CD14-positive monocyte (primary cell): ENCODE results near the gene MKI67. TPM values are rescaled to one million over a fixed set of nuclear protein-coding genes. Genes with fewer than 3 reads are reported as not detected.
A peak's percentile ranks its signal among the peaks of the same experiment; 100 is the strongest.

ENCODE experiments used
- DNase-seq, 3 donors: peaks; one replicate each; pipeline ENCODE4 v3.0.0-alpha.2; 2011 to 2022
- H2AFZ ChIP-seq: 2 replicates; pipeline ENCODE4 v1.6.0; 2012; ENCODE audit warnings: mild to moderate bottlenecking, low read depth, low read length, inconsistent platforms; ENCODE audit not compliant: insufficient read depth, poor library complexity, severe bottlenecking
- H3K27ac ChIP-seq, 2 donors: 1 replicate in 1 of 2; 2 replicates in 1 of 2; pipeline ENCODE4 v1.5.1; 2012 to 2013; ENCODE audit warnings: low read length in 2 of 2, control low read depth in 1 of 2, inconsistent platforms in 1 of 2, low read depth in 1 of 2, mild to moderate bottlenecking in 1 of 2
- H3K27me3 ChIP-seq, 2 donors: one replicate each; pipeline versions ENCODE4 v1.6.0 to v1.6.1; 2011 to 2013; ENCODE audit warnings: low read length in 2 of 2; ENCODE audit not compliant: control insufficient read depth in 2 of 2, insufficient read depth in 2 of 2
- H3K36me3 ChIP-seq, 2 donors: replicated peaks in 1 of 2; 1 replicate in 1 of 2; 2 replicates in 1 of 2; pipeline versions ENCODE4 v1.5.1 to v1.6.1; 2012 to 2013; ENCODE audit warnings: low read length in 2 of 2, control low read depth in 1 of 2, inconsistent platforms in 1 of 2, mild to moderate bottlenecking in 1 of 2; ENCODE audit not compliant: insufficient read depth in 2 of 2, control insufficient read depth in 1 of 2
- H3K4me1 ChIP-seq, 2 donors: 1 replicate in 1 of 2; 2 replicates in 1 of 2; pipeline versions ENCODE4 v1.5.1 to v1.6.1; 2012 to 2013; ENCODE audit warnings: low read length in 2 of 2, control low read depth in 1 of 2, inconsistent platforms in 1 of 2, mild to moderate bottlenecking in 1 of 2, moderate library complexity in 1 of 2; ENCODE audit not compliant: insufficient read depth in 2 of 2, control insufficient read depth in 1 of 2
- H3K4me2 ChIP-seq: replicated peaks from 2 replicates; pipeline ENCODE3; 2012; ENCODE audit warnings: low read length, moderate library complexity, mild to moderate bottlenecking; ENCODE audit not compliant: poor library complexity, severe bottlenecking; ENCODE audit errors: extremely low read depth
- H3K4me3 ChIP-seq, 3 experiments: fragments of 200-600 bp in 1 of 3; sonication (generic) in 1 of 3; replicated peaks in 1 of 3; 1 replicate in 2 of 3; 2 replicates in 1 of 3; pipeline ENCODE4 v1.5.1; 2011 to 2013; ENCODE audit warnings: low read length in 3 of 3, mild to moderate bottlenecking in 3 of 3, control low read depth in 2 of 3, low read depth in 2 of 3, inconsistent platforms in 1 of 3, moderate library complexity in 1 of 3
- H3K79me2 ChIP-seq: 2 replicates; pipeline ENCODE4 v1.6.0; 2012; ENCODE audit warnings: mild to moderate bottlenecking, control low read depth, inconsistent platforms, low read length, moderate library complexity; ENCODE audit not compliant: insufficient read depth
- H3K9ac ChIP-seq: 2 replicates; pipeline ENCODE4 v1.6.0; 2017; ENCODE audit warnings: low read length, mild to moderate bottlenecking; ENCODE audit not compliant: insufficient read depth, poor library complexity, severe bottlenecking
- H3K9me3 ChIP-seq, 2 donors: replicated peaks in 1 of 2; 1 replicate in 1 of 2; 2 replicates in 1 of 2; pipeline versions ENCODE4 v1.5.1 to v1.6.1; 2012 to 2013; ENCODE audit warnings: low read length in 2 of 2, control low read depth in 1 of 2; ENCODE audit not compliant: control insufficient read depth in 1 of 2, insufficient read depth in 1 of 2
- H4K20me1 ChIP-seq: 2 replicates; pipeline ENCODE4 v1.6.0; 2012; ENCODE audit warnings: mild to moderate bottlenecking, low read length, control low read depth, moderate library complexity; ENCODE audit not compliant: insufficient read depth
- H3K27ac Mint-ChIP-seq, 7 donors: one replicate each; pipeline ENCODE4 v1.8.0; 2020; ENCODE audit warnings: mild to moderate bottlenecking in 7 of 7, mixed read lengths in 7 of 7, moderate library complexity in 6 of 7, inconsistent platforms in 2 of 7
- H3K27me3 Mint-ChIP-seq, 3 donors: one replicate each; pipeline ENCODE4 v1.8.0; 2021 to 2022; ENCODE audit warnings: low read depth in 3 of 3, mild to moderate bottlenecking in 3 of 3, mixed read lengths in 3 of 3, moderate library complexity in 3 of 3, inconsistent platforms in 1 of 3
- H3K36me3 Mint-ChIP-seq, 2 donors: one replicate each; pipeline ENCODE4 v1.8.0; 2020; ENCODE audit warnings: mixed read lengths in 2 of 2, inconsistent platforms in 1 of 2, mild to moderate bottlenecking in 1 of 2
- H3K4me1 Mint-ChIP-seq: one replicate; pipeline ENCODE4 v1.8.0; 2020; ENCODE audit warnings: mild to moderate bottlenecking, mixed read lengths
- H3K4me3 Mint-ChIP-seq, 2 donors: one replicate each; pipeline ENCODE4 v1.8.0; 2020; ENCODE audit warnings: mild to moderate bottlenecking in 2 of 2, mixed read lengths in 2 of 2, moderate library complexity in 1 of 2
- H3K9me3 Mint-ChIP-seq, 7 donors: one replicate each; pipeline ENCODE4 v1.8.0; 2020 to 2022; ENCODE audit warnings: mixed read lengths in 7 of 7, mild to moderate bottlenecking in 6 of 7, moderate library complexity in 6 of 7, inconsistent platforms in 2 of 7
- CTCF ChIP-seq: fragments of 200-600 bp; IDR thresholded peaks from one replicate; pipeline ENCODE4 v1.8.0; 2022; ENCODE audit warnings: antibody characterized with exemption, mild to moderate bottlenecking
- WGBS: methylation state at CpG from one replicate; pipeline ENCODE4 v1.1.5; 2013; ENCODE audit warnings: missing lambda C conversion rate; ENCODE audit not compliant: insufficient coverage; 5-methylcytosine and 5-hydroxymethylcytosine counted together
- intact Hi-C, 2 donors: fragments of 100-400 bp; cut with micrococcal nuclease; formaldehyde crosslinking; loops; one replicate each; pipeline versions ENCODE4 v1.15.0 to v1.15.1; 2023
- polyA plus RNA-seq, 3 donors: library from polyadenylated mRNA; depleted of rRNA in 1 of 3; unstranded in 2 of 3; stranded (reverse) in 1 of 3; fragments of 300-500 nt in 2 of 3; fragments of >200 nt in 1 of 3; fragmentation: Illumina TruSeq in 2 of 3; gene quantifications; 1 replicate in 2 of 3; 2 replicates in 1 of 3; pipeline ENCODE4 v1.2.3, GENCODE V29; 2012 to 2021

Gene MKI67
- polyA plus RNA-seq, 3 donors, result 0.02 to 0.05 TPM; not detected in 1

GRCh38 chr10:128064970-128065580, 61.1 kb downstream of the MKI67 start:
- no peak for DNase-seq
- intact Hi-C loops, result loop anchor here (1.0 to 5.0 kb wide), 4 partner anchors 16 to 158 kb away; partner anchors contain the start of gene PTPRE (in 1 of the 2)

More at GRCh38 chr10:128064970-128065580, 61.1 kb downstream of the MKI67 start:
- peaks cover 74% of the 10 kb centered on the region for H3K4me1 Mint-ChIP-seq
- Histone ChIP-seq H3K9ac (peak overlapping the region; percentile 79), H2AFZ (no peak overlapping the region), H3K27ac (peak overlapping the region; percentile 97 to 100), H3K27me3 (no peaks in the 10 kb centered on the region), H4K20me1 (peaks cover 62% of the 10 kb centered on the region), H3K79me2 (peaks cover 25% of the 10 kb centered on the region), H3K4me3 (peak overlapping the region in 1 of 3 experiments; percentile 38), H3K4me2 (peak overlapping the region; percentile 70), H3K9me3 (no peaks in the 10 kb centered on the region), H3K4me1 (peaks cover 60 to 73% of the 10 kb centered on the region in 2 donors), H3K36me3 (peaks cover 74 to 75% of the 10 kb centered on the region in 2 donors)
- H3K27ac Mint-ChIP-seq, result peak overlapping the region; percentile 98 to 100 (median 100)
- H3K36me3 Mint-ChIP-seq, result peaks cover 84 to 94% of the 10 kb centered on the region in 2 donors
- H3K27me3 Mint-ChIP-seq, result peaks cover 0 to 11% (median 5%) of the 10 kb centered on the region in 3 donors
- TF ChIP-seq CTCF, result no peak
- 45% methylated on average over 5 of the region's 17 CpGs for WGBS
- H3K4me3 Mint-ChIP-seq, result peak overlapping the region; percentile 71 to 73
- peaks cover 0 to 6% (median 0%) of the 10 kb centered on the region in 7 donors for H3K9me3 Mint-ChIP-seq
